IPS DF 6.9 (cell line): ENCODE measurements around the gene HDAC10.

Experiments used
- DNase-seq: peaks from one replicate; pipeline ENCODE4 v3.0.0-alpha.2; 2013; ENCODE audit warnings: low read depth, low spot score
- H3K27ac ChIP-seq: one replicate; pipeline ENCODE4 v1.5.1; 2013; ENCODE audit warnings: low read length, control low read depth
- H3K27me3 ChIP-seq: 2 replicates; pipeline ENCODE4 v1.6.1; 2013; ENCODE audit warnings: mild to moderate bottlenecking, low read length; ENCODE audit not compliant: control insufficient read depth, insufficient read depth
- H3K36me3 ChIP-seq: 2 replicates; pipeline ENCODE4 v1.6.1; 2013; ENCODE audit warnings: low read length; ENCODE audit not compliant: control insufficient read depth, insufficient read depth
- H3K4me1 ChIP-seq: 2 replicates; pipeline ENCODE4 v1.6.1; 2013; ENCODE audit warnings: low read length; ENCODE audit not compliant: control insufficient read depth, insufficient read depth
- H3K4me3 ChIP-seq: 2 replicates; pipeline ENCODE4 v1.5.1; 2013; ENCODE audit warnings: mild to moderate bottlenecking, low read length
- H3K9me3 ChIP-seq: 2 replicates; pipeline ENCODE4 v1.6.1; 2013; ENCODE audit warnings: low read length, inconsistent platforms; ENCODE audit not compliant: control insufficient read depth, insufficient read depth
- WGBS: extraction: QIAGEN DNeasy Blood & Tissue Kit; methylation state at CpG from one replicate; pipeline ENCODE4 v1.1.7; 2013; ENCODE audit warnings: mixed read lengths, missing lambda C conversion rate; ENCODE audit not compliant: insufficient read length, insufficient coverage; 5-methylcytosine and 5-hydroxymethylcytosine counted together

Gene HDAC10

GRCh38 chr22:50269573-50269969 is 18.5 kb upstream of the HDAC10 start:
- Histone ChIP-seq H3K36me3 (no peaks in the 10 kb centered on the region), H3K9me3 (no peaks in the 10 kb centered on the region), H3K27ac (no peak overlapping the region), H3K27me3 (peaks cover 21% of the 10 kb centered on the region), H3K4me3 (peak overlapping the region; percentile 12; the same call in 1 of the 2 replicates), H3K4me1 (peaks cover 5% of the 10 kb centered on the region; the same call in 1 of the 2 replicates)
- no peak for DNase-seq
- WGBS: no CpG with 5 or more reads among the region's 18 CpGs

- no CpG with 5 or more reads among the region's 9 CpGs for WGBS
- no peak overlapping the region for H3K4me3 ChIP-seq
- peaks cover 5% of the 10 kb centered on the region; the same call in 1 of the 2 replicates for H3K4me1 ChIP-seq
- no peaks in the 10 kb centered on the region for H3K9me3 ChIP-seq
- H3K27ac ChIP-seq: no peak overlapping the region
- no peak for DNase-seq
- H3K36me3 ChIP-seq: no peaks in the 10 kb centered on the region
- peaks cover 21% of the 10 kb centered on the region for H3K27me3 ChIP-seq
Observed at GRCh38 chr22:50268655-50269113, 17.6 kb upstream of the HDAC10 start.

GRCh38 chr22:50267591-50268390 is 16.7 kb upstream of the HDAC10 start:
- Histone ChIP-seq H3K9me3 (no peaks in the 10 kb centered on the region), H3K36me3 (no peaks in the 10 kb centered on the region), H3K27ac (no peak overlapping the region), H3K4me3 (peak overlapping the region; percentile 35; the same call in 1 of the 2 replicates), H3K27me3 (peaks cover 21% of the 10 kb centered on the region), H3K4me1 (peaks cover 7% of the 10 kb centered on the region; the same call in 1 of the 2 replicates)
- no peak for DNase-seq
- WGBS: no CpG with 5 or more reads among the region's 75 CpGs

GRCh38 chr22:50266994-50267393 is 15.9 kb upstream of the HDAC10 start:
- Histone ChIP-seq H3K27me3 (peaks cover 21% of the 10 kb centered on the region), H3K9me3 (no peaks in the 10 kb centered on the region), H3K36me3 (no peaks in the 10 kb centered on the region), H3K4me3 (peak overlapping the region; percentile 35; the same call in 1 of the 2 replicates), H3K4me1 (peaks cover 14% of the 10 kb centered on the region), H3K27ac (no peak overlapping the region)
- DNase-seq: no peak
- WGBS: no CpG with 5 or more reads among the region's 37 CpGs

- Histone ChIP-seq H3K9me3 (no peaks in the 10 kb centered on the region), H3K27ac (no peak overlapping the region), H3K4me3 (no peak overlapping the region), H3K4me1 (peaks cover 14% of the 10 kb centered on the region), H3K27me3 (peaks cover 23% of the 10 kb centered on the region), H3K36me3 (no peaks in the 10 kb centered on the region)
- WGBS: no CpG with 5 or more reads among the region's 15 CpGs
- DNase-seq: no peak
Observed at GRCh38 chr22:50264946-50265669, 14.0 kb upstream of the HDAC10 start.

- Histone ChIP-seq H3K4me1 (peaks cover 14% of the 10 kb centered on the region), H3K27ac (no peak overlapping the region), H3K36me3 (no peaks in the 10 kb centered on the region), H3K4me3 (no peak overlapping the region), H3K9me3 (no peaks in the 10 kb centered on the region), H3K27me3 (peaks cover 17% of the 10 kb centered on the region)
- WGBS: no CpG with 5 or more reads among the region's 15 CpGs
- no peak for DNase-seq
Observed at GRCh38 chr22:50264104-50264745, 13.2 kb upstream of the HDAC10 start.

GRCh38 chr22:50262973-50263617 is 12.0 kb upstream of the HDAC10 start:
- no CpG with 5 or more reads among the region's 9 CpGs for WGBS
- Histone ChIP-seq H3K36me3 (no peaks in the 10 kb centered on the region), H3K27ac (no peak overlapping the region), H3K9me3 (no peaks in the 10 kb centered on the region), H3K4me1 (peaks cover 14% of the 10 kb centered on the region), H3K4me3 (no peak overlapping the region), H3K27me3 (peaks cover 6% of the 10 kb centered on the region)
- DNase-seq: no peak

- Histone ChIP-seq H3K9me3 (no peaks in the 10 kb centered on the region), H3K4me1 (peaks cover 14% of the 10 kb centered on the region), H3K27ac (no peak overlapping the region), H3K36me3 (no peaks in the 10 kb centered on the region), H3K4me3 (no peak overlapping the region), H3K27me3 (peaks cover 4% of the 10 kb centered on the region)
- no peak for DNase-seq
- WGBS: no CpG with 5 or more reads among the region's 7 CpGs
Observed at GRCh38 chr22:50262460-50262911, 11.4 kb upstream of the HDAC10 start.

- Histone ChIP-seq H3K27me3 (peaks cover 4% of the 10 kb centered on the region), H3K36me3 (0 out of 2 replicates have a peak, but pooled peaks cover 4% of the 10 kb centered on the region), H3K4me1 (peaks cover 11% of the 10 kb centered on the region), H3K4me3 (peak within 1 kb of the TSS; percentile 71; the same call in 1 of the 2 replicates), H3K27ac (no peak within 1 kb of the TSS), H3K9me3 (no peaks in the 10 kb centered on the region)
- WGBS: no CpG with 5 or more reads among the region's 61 CpGs
- DNase-seq: no peak
Observed at GRCh38 chr22:50261615-50262459, 10.8 kb upstream of the HDAC10 start, which contains the start of gene MAPK12. MAPK12 (minus strand) TSS chr22:50261683; CDS start chr22:50261509, 174 bp downstream.
